Kasumi-1 (cell line): ENCODE measurements around the gene HOXA1.
"Not testable (repeated sequence)": the region's sequence is repeated elsewhere in the genome, so short reads cannot be mapped to it uniquely, and the experiment has no call there.

ENCODE experiments used
- DNase-seq, 2 experiments: peaks; one replicate each; lab custom pipeline; 2025; lab: John Stamatoyannopoulos, UW

Gene HOXA1

GRCh38 chr7:27046854-27047549 is 48.8 kb downstream of the HOXA1 start:
- peak; percentile 24 to 38 for DNase-seq

- not testable (repeated sequence) for DNase-seq
Measured at GRCh38 chr7:27045972-27046371, 49.8 kb downstream of the HOXA1 start.

- not testable (repeated sequence) for DNase-seq
Measured at GRCh38 chr7:27045066-27045465, 50.7 kb downstream of the HOXA1 start.
